Prostate gland (tissue), 2 donors: ENCODE measurements around the gene SIDT2.

Source experiments
- POLR2A ChIP-seq: fragments of 450-650 bp; IDR thresholded peaks from one replicate; pipeline ENCODE4 v1.6.1; 2016; ENCODE audit warnings: antibody characterized with exemption, mild to moderate bottlenecking
- POLR2AphosphoS5 ChIP-seq: sonication (generic); formaldehyde crosslinking; IDR thresholded peaks from one replicate; pipeline ENCODE4 v1.6.1; 2017; ENCODE audit warnings: antibody characterized with exemption
- TF ChIP-seq, protein P1 (sequence below), 4 experiments: fragments of 200-600 bp in 2 of 4; fragments of 450-650 bp in 2 of 4; sonication (generic) in 2 of 4; IDR thresholded peaks; 1 replicate in 3 of 4; 2 replicates in 1 of 4; pipeline ENCODE4 v1.5.1; 2016 to 2019; ENCODE audit warnings: antibody characterized with exemption in 4 of 4, mild to moderate bottlenecking in 2 of 4, moderate library complexity in 2 of 4

DNA sequence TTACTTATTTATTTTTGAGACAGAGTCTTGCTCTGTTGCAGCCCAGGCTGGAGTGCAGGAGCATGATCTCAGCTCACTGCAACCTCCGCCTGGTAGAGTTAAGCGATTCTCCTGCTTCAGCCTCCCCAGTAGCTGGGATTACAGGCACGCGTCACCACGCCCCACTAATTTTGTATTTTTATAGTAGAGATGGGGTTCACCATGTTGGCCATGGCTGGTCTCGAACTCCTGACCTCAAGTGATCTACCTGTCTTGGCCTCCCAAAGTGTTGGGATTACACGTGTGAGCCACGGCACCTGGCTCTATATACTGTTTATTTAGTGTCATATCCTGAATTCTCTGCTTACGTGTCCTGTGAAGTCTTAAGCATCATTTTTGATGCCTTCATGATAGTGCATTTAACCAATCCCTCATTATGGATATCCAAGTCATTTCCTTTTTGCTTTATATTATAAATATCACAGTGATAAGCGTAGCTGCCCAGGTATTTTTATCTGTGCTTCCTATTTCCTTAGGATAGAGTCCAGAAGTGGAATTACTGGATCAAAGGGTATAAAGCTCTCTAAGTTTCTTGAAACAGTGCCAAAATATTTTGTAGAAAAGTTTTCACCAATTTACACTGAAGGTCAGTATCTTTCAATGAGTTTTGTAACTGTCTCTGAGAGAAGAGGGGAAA lies 871 bp upstream of the SIDT2 start:
- TF ChIP-seq, protein P1, sequence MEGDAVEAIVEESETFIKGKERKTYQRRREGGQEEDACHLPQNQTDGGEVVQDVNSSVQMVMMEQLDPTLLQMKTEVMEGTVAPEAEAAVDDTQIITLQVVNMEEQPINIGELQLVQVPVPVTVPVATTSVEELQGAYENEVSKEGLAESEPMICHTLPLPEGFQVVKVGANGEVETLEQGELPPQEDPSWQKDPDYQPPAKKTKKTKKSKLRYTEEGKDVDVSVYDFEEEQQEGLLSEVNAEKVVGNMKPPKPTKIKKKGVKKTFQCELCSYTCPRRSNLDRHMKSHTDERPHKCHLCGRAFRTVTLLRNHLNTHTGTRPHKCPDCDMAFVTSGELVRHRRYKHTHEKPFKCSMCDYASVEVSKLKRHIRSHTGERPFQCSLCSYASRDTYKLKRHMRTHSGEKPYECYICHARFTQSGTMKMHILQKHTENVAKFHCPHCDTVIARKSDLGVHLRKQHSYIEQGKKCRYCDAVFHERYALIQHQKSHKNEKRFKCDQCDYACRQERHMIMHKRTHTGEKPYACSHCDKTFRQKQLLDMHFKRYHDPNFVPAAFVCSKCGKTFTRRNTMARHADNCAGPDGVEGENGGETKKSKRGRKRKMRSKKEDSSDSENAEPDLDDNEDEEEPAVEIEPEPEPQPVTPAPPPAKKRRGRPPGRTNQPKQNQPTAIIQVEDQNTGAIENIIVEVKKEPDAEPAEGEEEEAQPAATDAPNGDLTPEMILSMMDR (IDR thresholded peaks at IDR 0.05) = no peak
- no peak for TF ChIP-seq POLR2A
- TF ChIP-seq POLR2AphosphoS5 = no peak
